Mesothelial cell of epicardium (in vitro differentiated cells): ENCODE measurements around the gene MCEMP1. TPM values are rescaled to one million over a fixed set of nuclear protein-coding genes. Genes with fewer than 3 reads are reported as not detected.

Experiments
- DNase-seq, 2 experiments: peaks; one replicate each; pipeline ENCODE4 v3.0.0; 2021; ENCODE audit warnings: low spot score in 2 of 2; ENCODE audit not compliant: unreplicated experiment in 2 of 2
- H3K27ac Mint-ChIP-seq: 2 replicates; pipeline ENCODE4 v1.8.0; 2021; ENCODE audit warnings: mixed read lengths
- H3K27me3 Mint-ChIP-seq: 2 replicates; pipeline ENCODE4 v1.8.0; 2021; ENCODE audit warnings: low read depth, mixed read lengths
- H3K36me3 Mint-ChIP-seq: 2 replicates; pipeline ENCODE4 v1.8.0; 2021; ENCODE audit warnings: mixed read lengths
- H3K4me1 Mint-ChIP-seq: 2 replicates; pipeline ENCODE4 v1.8.0; 2021; ENCODE audit warnings: mixed read lengths
- H3K4me3 Mint-ChIP-seq: 2 replicates; pipeline ENCODE4 v1.8.0; 2021; ENCODE audit warnings: mild to moderate bottlenecking, moderate library complexity, mixed read lengths
- H3K9me3 Mint-ChIP-seq: 2 replicates; pipeline ENCODE4 v1.8.0; 2021; ENCODE audit warnings: mixed read lengths
- CTCF ChIP-seq: fragments of 200-600 bp; sonication (generic); IDR thresholded peaks from one replicate; pipeline ENCODE4 v1.5.0; 2021; ENCODE audit warnings: antibody characterized with exemption; ENCODE audit not compliant: unreplicated experiment
- total RNA-seq: library from RNA; stranded (reverse); gene quantifications from 3 replicates; pipeline ENCODE4 v1.2.1, GENCODE V29; 2021

MCEMP1 gene
- total RNA-seq, 1 donor from 2014 or later = not detected

GRCh38 chr19:7709932-7710460 lies 33.1 kb downstream of the MCEMP1 start:
- Mint-ChIP-seq H3K4me3 (no peak overlapping the region), H3K27ac (no peak overlapping the region), H3K9me3 (no peaks in the 10 kb centered on the region), H3K36me3 (no peaks in the 10 kb centered on the region), H3K27me3 (peaks cover 15% of the 10 kb centered on the region), H3K4me1 (no peaks in the 10 kb centered on the region)
- TF ChIP-seq CTCF = no peak
- DNase-seq = no peak

GRCh38 chr19:7710616-7711015 lies 33.7 kb downstream of the MCEMP1 start:
- no peak for DNase-seq
- H3K4me1 Mint-ChIP-seq = no peaks in the 10 kb centered on the region
- no peak overlapping the region for H3K27ac Mint-ChIP-seq
- H3K9me3 Mint-ChIP-seq = no peaks in the 10 kb centered on the region
- no peak overlapping the region for H3K4me3 Mint-ChIP-seq
- no peak for TF ChIP-seq CTCF
- no peaks in the 10 kb centered on the region for H3K36me3 Mint-ChIP-seq
- H3K27me3 Mint-ChIP-seq = peaks cover 14% of the 10 kb centered on the region

GRCh38 chr19:7715671-7716070 lies 38.8 kb downstream of the MCEMP1 start:
- H3K4me3 Mint-ChIP-seq = no peak overlapping the region
- no peak for DNase-seq
- H3K9me3 Mint-ChIP-seq = peaks cover 6% of the 10 kb centered on the region
- H3K4me1 Mint-ChIP-seq = no peaks in the 10 kb centered on the region
- H3K27ac Mint-ChIP-seq = no peak overlapping the region
- peaks cover 6% of the 10 kb centered on the region for H3K27me3 Mint-ChIP-seq
- no peak for TF ChIP-seq CTCF
- no peaks in the 10 kb centered on the region for H3K36me3 Mint-ChIP-seq

- Mint-ChIP-seq H3K4me3 (no peak overlapping the region), H3K4me1 (no peaks in the 10 kb centered on the region), H3K27me3 (peaks cover 6% of the 10 kb centered on the region), H3K36me3 (no peaks in the 10 kb centered on the region), H3K9me3 (peaks cover 6% of the 10 kb centered on the region), H3K27ac (no peak overlapping the region)
- no peak for TF ChIP-seq CTCF
- DNase-seq = no peak
Observed at GRCh38 chr19:7716762-7717161, 39.9 kb downstream of the MCEMP1 start.

- Mint-ChIP-seq H3K9me3 (peaks cover 6% of the 10 kb centered on the region), H3K27me3 (peaks cover 11% of the 10 kb centered on the region), H3K27ac (no peak overlapping the region), H3K36me3 (no peaks in the 10 kb centered on the region), H3K4me3 (no peak overlapping the region), H3K4me1 (no peaks in the 10 kb centered on the region)
- no peak for TF ChIP-seq CTCF
- no peak for DNase-seq
Observed at GRCh38 chr19:7718668-7719067, 41.8 kb downstream of the MCEMP1 start.

- H3K27ac Mint-ChIP-seq = no peak overlapping the region
- DNase-seq = no peak
- peaks cover 19% of the 10 kb centered on the region for H3K27me3 Mint-ChIP-seq
- TF ChIP-seq CTCF = no peak
- peaks cover 6% of the 10 kb centered on the region for H3K9me3 Mint-ChIP-seq
- no peak overlapping the region for H3K4me3 Mint-ChIP-seq
- H3K4me1 Mint-ChIP-seq = no peaks in the 10 kb centered on the region
- no peaks in the 10 kb centered on the region for H3K36me3 Mint-ChIP-seq
Observed at GRCh38 chr19:7720351-7720750, 43.5 kb downstream of the MCEMP1 start.
